ENCODE results near the gene MYO10.

Gene MYO10

DNA sequence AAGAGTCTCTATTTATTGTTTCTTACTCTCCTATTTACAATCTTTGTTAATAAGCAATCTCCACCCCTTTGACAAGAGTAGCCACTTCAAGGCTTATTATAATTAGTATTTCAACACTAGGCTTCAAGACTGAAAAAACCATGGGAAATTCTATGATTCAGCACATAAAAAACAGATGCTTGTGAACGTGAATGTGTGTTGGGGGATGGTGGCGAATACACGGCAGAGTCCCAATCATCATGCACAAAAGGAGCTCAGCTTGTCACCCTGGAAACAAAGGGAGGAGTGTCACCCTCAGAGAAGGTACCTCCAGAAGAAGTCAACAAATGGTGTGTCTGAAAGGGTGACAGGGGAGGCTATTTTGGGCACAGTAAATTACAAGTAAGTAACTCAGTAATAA, 162.1 kb downstream of the MYO10 start:
- TF ChIP-seq, protein P1, sequence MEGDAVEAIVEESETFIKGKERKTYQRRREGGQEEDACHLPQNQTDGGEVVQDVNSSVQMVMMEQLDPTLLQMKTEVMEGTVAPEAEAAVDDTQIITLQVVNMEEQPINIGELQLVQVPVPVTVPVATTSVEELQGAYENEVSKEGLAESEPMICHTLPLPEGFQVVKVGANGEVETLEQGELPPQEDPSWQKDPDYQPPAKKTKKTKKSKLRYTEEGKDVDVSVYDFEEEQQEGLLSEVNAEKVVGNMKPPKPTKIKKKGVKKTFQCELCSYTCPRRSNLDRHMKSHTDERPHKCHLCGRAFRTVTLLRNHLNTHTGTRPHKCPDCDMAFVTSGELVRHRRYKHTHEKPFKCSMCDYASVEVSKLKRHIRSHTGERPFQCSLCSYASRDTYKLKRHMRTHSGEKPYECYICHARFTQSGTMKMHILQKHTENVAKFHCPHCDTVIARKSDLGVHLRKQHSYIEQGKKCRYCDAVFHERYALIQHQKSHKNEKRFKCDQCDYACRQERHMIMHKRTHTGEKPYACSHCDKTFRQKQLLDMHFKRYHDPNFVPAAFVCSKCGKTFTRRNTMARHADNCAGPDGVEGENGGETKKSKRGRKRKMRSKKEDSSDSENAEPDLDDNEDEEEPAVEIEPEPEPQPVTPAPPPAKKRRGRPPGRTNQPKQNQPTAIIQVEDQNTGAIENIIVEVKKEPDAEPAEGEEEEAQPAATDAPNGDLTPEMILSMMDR (IDR thresholded peaks at IDR 0.05; ENCODE audit: insufficient read depth, low read length, poor library complexity, severe bottlenecking): no peak
- no peaks in the 10 kb centered on the region for H3K27me3 ChIP-seq (replicated peaks; ENCODE audit: control insufficient read depth, insufficient read depth, low read length)
- H3K36me3 ChIP-seq (ENCODE audit: control insufficient read depth, insufficient read depth, low read length): no peaks in the 10 kb centered on the region
- no peak overlapping the region for H3K4me3 ChIP-seq (replicated peaks; ENCODE audit: low read depth, low read length)
- no peak for DNase-seq (ENCODE audit: extremely low read depth, insufficient read length)

DNA sequence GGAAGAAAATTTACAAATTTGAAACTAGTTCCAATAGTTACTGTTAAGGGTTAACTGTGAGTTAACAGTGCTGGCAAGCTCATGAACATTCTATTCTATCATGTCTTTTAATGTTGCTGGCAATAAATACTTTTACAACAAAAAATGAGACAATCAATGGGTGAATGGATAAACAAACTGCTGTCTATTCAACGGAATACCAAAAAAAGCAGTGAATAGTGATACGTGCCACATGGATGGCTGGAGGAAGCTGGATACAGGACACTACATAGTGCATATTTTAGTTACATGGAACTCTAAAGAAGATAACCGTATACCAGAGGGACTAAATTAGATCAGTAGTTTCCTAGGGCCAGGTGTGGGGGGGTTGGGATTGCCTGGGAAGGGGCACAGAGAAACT, 163.5 kb downstream of the MYO10 start:
- TF ChIP-seq, protein P1 (IDR thresholded peaks at IDR 0.05; ENCODE audit: insufficient read depth, low read length, poor library complexity, severe bottlenecking): no peak
- no peaks in the 10 kb centered on the region for H3K27me3 ChIP-seq (replicated peaks; ENCODE audit: control insufficient read depth, insufficient read depth, low read length)
- H3K4me3 ChIP-seq (replicated peaks; ENCODE audit: low read depth, low read length): no peak overlapping the region
- no peak for DNase-seq (ENCODE audit: extremely low read depth, insufficient read length)
- no peaks in the 10 kb centered on the region for H3K36me3 ChIP-seq (ENCODE audit: control insufficient read depth, insufficient read depth, low read length)

DNA sequence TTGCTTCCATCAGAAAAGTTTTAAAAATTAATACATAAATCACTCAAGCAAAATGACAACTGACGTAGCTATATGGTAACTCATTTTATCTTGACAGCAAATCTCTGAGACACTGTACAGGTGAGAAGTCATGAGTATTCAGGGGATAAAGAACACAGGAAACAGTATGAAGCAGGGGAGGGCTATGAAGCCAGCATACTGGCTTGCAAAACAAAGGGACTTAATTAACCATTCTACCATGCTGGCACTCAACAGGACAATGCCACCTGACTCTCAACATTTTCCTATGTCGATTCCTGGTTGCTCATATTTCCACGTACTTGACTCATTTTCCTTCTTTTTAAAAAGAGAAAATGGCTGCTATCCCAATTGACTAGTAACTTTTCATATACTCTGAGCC, 167.9 kb downstream of the MYO10 start:
- no peak for DNase-seq (ENCODE audit: extremely low read depth, insufficient read length)
- H3K36me3 ChIP-seq (ENCODE audit: control insufficient read depth, insufficient read depth, low read length): no peaks in the 10 kb centered on the region
- TF ChIP-seq, protein P1 (IDR thresholded peaks at IDR 0.05; ENCODE audit: insufficient read depth, low read length, poor library complexity, severe bottlenecking): no peak
- no peaks in the 10 kb centered on the region for H3K27me3 ChIP-seq (replicated peaks; ENCODE audit: control insufficient read depth, insufficient read depth, low read length)
- H3K4me3 ChIP-seq (replicated peaks; ENCODE audit: low read depth, low read length): no peak overlapping the region

DNA sequence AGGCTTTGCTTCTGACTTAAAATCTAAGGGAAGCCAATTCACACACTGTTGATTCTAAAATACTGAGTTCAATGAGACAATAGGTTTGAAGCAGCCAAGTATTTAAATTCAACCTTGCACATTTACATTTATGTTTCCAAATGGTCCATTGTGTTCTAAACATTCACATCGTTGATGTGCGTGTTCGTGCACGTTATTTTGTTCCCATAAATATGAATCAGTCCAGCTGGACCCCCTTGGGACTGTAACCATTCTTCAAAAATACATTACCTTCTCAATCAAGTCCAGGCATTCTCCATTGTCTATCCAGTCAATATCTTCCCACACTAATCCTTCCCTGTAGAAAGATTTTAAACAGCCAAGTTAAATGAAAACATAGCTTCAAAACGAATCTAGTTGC, 172.9 kb downstream of the MYO10 start:
- DNase-seq (ENCODE audit: extremely low read depth, insufficient read length): no peak
- H3K36me3 ChIP-seq (ENCODE audit: control insufficient read depth, insufficient read depth, low read length): no peaks in the 10 kb centered on the region
- H3K27me3 ChIP-seq (replicated peaks; ENCODE audit: control insufficient read depth, insufficient read depth, low read length): no peaks in the 10 kb centered on the region
- H3K4me3 ChIP-seq (replicated peaks; ENCODE audit: low read depth, low read length): no peak overlapping the region
- TF ChIP-seq, protein P1 (IDR thresholded peaks at IDR 0.05; ENCODE audit: insufficient read depth, low read length, poor library complexity, severe bottlenecking): no peak

DNA sequence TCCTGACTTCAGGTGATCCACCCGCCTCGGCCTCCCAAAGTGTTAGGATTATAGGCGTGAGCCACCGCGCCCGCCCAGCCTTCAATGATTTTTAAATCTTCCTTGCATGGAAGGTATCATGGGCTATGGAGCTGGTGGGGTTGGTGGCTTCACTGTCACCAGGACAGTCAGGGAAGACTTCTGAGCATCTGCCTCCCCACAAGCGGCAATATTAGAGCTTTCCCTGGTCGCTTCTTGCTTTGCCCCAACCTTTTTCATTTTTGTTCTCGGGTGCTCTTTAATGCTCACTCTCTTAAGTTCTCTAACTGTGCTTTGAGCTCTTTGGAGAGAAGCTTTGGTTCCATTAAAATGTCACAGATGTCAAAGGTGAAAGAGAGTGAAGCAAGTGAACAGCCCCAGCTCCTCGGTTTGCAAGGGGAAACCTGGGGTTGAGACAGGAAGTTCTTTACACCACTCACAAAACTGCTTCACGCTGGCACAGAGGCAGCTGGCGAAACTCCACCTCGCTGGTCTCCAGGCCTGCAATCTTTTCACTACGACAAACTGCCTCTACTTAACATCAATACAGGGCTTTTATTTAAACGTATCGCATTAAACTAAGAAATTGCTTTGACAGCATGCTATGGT, 176.8 kb downstream of the MYO10 start:
- no peaks in the 10 kb centered on the region for H3K27me3 ChIP-seq (replicated peaks; ENCODE audit: control insufficient read depth, insufficient read depth, low read length)

More for the DNA sequence above, 176.8 kb downstream of the MYO10 start:
- H3K4me3 ChIP-seq (replicated peaks; ENCODE audit: low read depth, low read length): no peak overlapping the region
- TF ChIP-seq, protein P1 (IDR thresholded peaks at IDR 0.05; ENCODE audit: insufficient read depth, low read length, poor library complexity, severe bottlenecking): no peak
- DNase-seq (ENCODE audit: extremely low read depth, insufficient read length): no peak
- no peaks in the 10 kb centered on the region for H3K36me3 ChIP-seq (ENCODE audit: control insufficient read depth, insufficient read depth, low read length)

All from GM06990 (cell line).